SK-N-SH treated with all-trans-retinoic acid at 6 μM for 48 hours (cell line): ENCODE measurements around the gene NEU2.

Experiments
- ATAC-seq: fragments of 200-7000 bp; cut with Tn5 transposase; 3 replicates; pipeline ENCODE4 v1.9.1; 2020; ENCODE audit warnings: mild to moderate bottlenecking, moderate library complexity
- BACH2 ChIP-seq: fragments of 250-450 bp; sonication (Bioruptor Pico); IDR thresholded peaks from 2 replicates; pipeline ENCODE4 v1.9.0; 2021; ENCODE audit warnings: mild to moderate bottlenecking, borderline replicate concordance
- CREB5 ChIP-seq: fragments of 250-450 bp; sonication (Bioruptor Pico); IDR thresholded peaks from 2 replicates; pipeline ENCODE4 v1.5.1; 2020; ENCODE audit warnings: low read depth, mild to moderate bottlenecking, moderate library complexity
- CSDC2 ChIP-seq: fragments of 250-450 bp; sonication (Bioruptor Pico); IDR thresholded peaks from 2 replicates; pipeline ENCODE4 v1.5.0; 2020; ENCODE audit warnings: mild to moderate bottlenecking, moderate library complexity
- ESRRG ChIP-seq: fragments of 250-450 bp; sonication (Bioruptor Pico); IDR thresholded peaks from 2 replicates; pipeline ENCODE4 v1.6.1; 2021; ENCODE audit warnings: mild to moderate bottlenecking
- GLIS3 ChIP-seq: fragments of 250-450 bp; sonication (Bioruptor Pico); IDR thresholded peaks from 2 replicates; pipeline ENCODE4 v1.5.0; 2020; ENCODE audit warnings: mild to moderate bottlenecking, moderate library complexity
- ISL1 ChIP-seq: fragments of 250-450 bp; sonication (Bioruptor Pico); IDR thresholded peaks from 2 replicates; pipeline ENCODE4 v2.1.2; 2022; ENCODE audit warnings: mild to moderate bottlenecking, moderate library complexity
- PPARA ChIP-seq: fragments of 250-450 bp; sonication (Bioruptor Pico); IDR thresholded peaks from 2 replicates; pipeline ENCODE4 v1.5.0; 2020; ENCODE audit warnings: mild to moderate bottlenecking, borderline replicate concordance
- RARB ChIP-seq: fragments of 250-450 bp; sonication (Bioruptor Pico); IDR thresholded peaks from 2 replicates; pipeline ENCODE4 v1.8.0; 2021; ENCODE audit warnings: mild to moderate bottlenecking, moderate library complexity
- SNAI2 ChIP-seq: fragments of 250-450 bp; sonication (Bioruptor Pico); IDR thresholded peaks from 2 replicates; pipeline ENCODE4 v1.5.0; 2020; ENCODE audit warnings: mild to moderate bottlenecking, moderate library complexity
- TCF4 ChIP-seq: fragments of 250-450 bp; sonication (Bioruptor Pico); IDR thresholded peaks from 2 replicates; pipeline ENCODE4 v1.8.0; 2021; ENCODE audit warnings: mild to moderate bottlenecking, moderate library complexity, borderline replicate concordance
- TOX ChIP-seq: fragments of 250-450 bp; sonication (Bioruptor Pico); IDR thresholded peaks from 2 replicates; pipeline ENCODE4 v1.8.0; 2021; ENCODE audit warnings: mild to moderate bottlenecking, moderate library complexity, borderline replicate concordance
- ZC3H10 ChIP-seq: fragments of 250-450 bp; sonication (Bioruptor Pico); IDR thresholded peaks from 2 replicates; pipeline ENCODE4 v1.5.1; 2021; ENCODE audit warnings: mild to moderate bottlenecking, moderate library complexity
- ZFP3 ChIP-seq: fragments of 250-450 bp; sonication (Bioruptor Pico); IDR thresholded peaks from 2 replicates; pipeline ENCODE4 v1.5.0; 2020; ENCODE audit warnings: mild to moderate bottlenecking, moderate library complexity
- ZFP30 ChIP-seq: fragments of 450-650 bp; formaldehyde crosslinking; IDR thresholded peaks from 2 replicates; pipeline ENCODE4 v1.5.0; 2022; ENCODE audit warnings: mild to moderate bottlenecking, moderate library complexity
- ZNF565 ChIP-seq: fragments of 450-650 bp; formaldehyde crosslinking; conservative IDR thresholded peaks from 2 replicates; pipeline ENCODE4 v1.5.0; 2020; ENCODE audit warnings: low read depth, mild to moderate bottlenecking, moderate library complexity
- ZNF70 ChIP-seq: fragments of 450-650 bp; formaldehyde crosslinking; IDR thresholded peaks from 2 replicates; pipeline ENCODE4 v1.5.0; 2020; ENCODE audit warnings: mild to moderate bottlenecking, moderate library complexity
- ZNF8 ChIP-seq: fragments of 450-650 bp; formaldehyde crosslinking; IDR thresholded peaks from 2 replicates; pipeline ENCODE4 v1.5.0; 2020; ENCODE audit warnings: mild to moderate bottlenecking, moderate library complexity
- TF ChIP-seq, protein P1 (sequence below): fragments of 250-450 bp; sonication (Bioruptor Pico); IDR thresholded peaks from 2 replicates; pipeline ENCODE4 v1.5.0; 2020; ENCODE audit warnings: mild to moderate bottlenecking, moderate library complexity
- TF ChIP-seq, protein P2 (sequence below): fragments of 250-450 bp; sonication (Bioruptor Pico); IDR thresholded peaks from 2 replicates; pipeline ENCODE4 v1.5.1; 2021; ENCODE audit warnings: mild to moderate bottlenecking, moderate library complexity

Gene NEU2

GRCh38 chr2:233032551-233033320, at the start of gene NEU2:
TSS of gene NEU2 (plus strand) at chr2:233032672. CDS start at chr2:233032672, 0 bp downstream.
- no peak for ATAC-seq
- TF ChIP-seq ESRRG (no peak), ISL1 (CRISPR knock-in tag) (no peak), ZFP30 (CRISPR knock-in tag) (no peak), CSDC2 (CRISPR knock-in tag) (no peak), ZFP3 (CRISPR knock-in tag) (no peak), SNAI2 (CRISPR knock-in tag) (no peak), GLIS3 (CRISPR knock-in tag) (no peak), TOX (CRISPR knock-in tag) (no peak), ZC3H10 (no peak)
- TF ChIP-seq, protein P1, sequence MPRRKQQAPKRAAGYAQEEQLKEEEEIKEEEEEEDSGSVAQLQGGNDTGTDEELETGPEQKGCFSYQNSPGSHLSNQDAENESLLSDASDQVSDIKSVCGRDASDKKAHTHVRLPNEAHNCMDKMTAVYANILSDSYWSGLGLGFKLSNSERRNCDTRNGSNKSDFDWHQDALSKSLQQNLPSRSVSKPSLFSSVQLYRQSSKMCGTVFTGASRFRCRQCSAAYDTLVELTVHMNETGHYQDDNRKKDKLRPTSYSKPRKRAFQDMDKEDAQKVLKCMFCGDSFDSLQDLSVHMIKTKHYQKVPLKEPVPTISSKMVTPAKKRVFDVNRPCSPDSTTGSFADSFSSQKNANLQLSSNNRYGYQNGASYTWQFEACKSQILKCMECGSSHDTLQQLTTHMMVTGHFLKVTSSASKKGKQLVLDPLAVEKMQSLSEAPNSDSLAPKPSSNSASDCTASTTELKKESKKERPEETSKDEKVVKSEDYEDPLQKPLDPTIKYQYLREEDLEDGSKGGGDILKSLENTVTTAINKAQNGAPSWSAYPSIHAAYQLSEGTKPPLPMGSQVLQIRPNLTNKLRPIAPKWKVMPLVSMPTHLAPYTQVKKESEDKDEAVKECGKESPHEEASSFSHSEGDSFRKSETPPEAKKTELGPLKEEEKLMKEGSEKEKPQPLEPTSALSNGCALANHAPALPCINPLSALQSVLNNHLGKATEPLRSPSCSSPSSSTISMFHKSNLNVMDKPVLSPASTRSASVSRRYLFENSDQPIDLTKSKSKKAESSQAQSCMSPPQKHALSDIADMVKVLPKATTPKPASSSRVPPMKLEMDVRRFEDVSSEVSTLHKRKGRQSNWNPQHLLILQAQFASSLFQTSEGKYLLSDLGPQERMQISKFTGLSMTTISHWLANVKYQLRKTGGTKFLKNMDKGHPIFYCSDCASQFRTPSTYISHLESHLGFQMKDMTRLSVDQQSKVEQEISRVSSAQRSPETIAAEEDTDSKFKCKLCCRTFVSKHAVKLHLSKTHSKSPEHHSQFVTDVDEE (CRISPR knock-in tag), result no peak

DNA sequence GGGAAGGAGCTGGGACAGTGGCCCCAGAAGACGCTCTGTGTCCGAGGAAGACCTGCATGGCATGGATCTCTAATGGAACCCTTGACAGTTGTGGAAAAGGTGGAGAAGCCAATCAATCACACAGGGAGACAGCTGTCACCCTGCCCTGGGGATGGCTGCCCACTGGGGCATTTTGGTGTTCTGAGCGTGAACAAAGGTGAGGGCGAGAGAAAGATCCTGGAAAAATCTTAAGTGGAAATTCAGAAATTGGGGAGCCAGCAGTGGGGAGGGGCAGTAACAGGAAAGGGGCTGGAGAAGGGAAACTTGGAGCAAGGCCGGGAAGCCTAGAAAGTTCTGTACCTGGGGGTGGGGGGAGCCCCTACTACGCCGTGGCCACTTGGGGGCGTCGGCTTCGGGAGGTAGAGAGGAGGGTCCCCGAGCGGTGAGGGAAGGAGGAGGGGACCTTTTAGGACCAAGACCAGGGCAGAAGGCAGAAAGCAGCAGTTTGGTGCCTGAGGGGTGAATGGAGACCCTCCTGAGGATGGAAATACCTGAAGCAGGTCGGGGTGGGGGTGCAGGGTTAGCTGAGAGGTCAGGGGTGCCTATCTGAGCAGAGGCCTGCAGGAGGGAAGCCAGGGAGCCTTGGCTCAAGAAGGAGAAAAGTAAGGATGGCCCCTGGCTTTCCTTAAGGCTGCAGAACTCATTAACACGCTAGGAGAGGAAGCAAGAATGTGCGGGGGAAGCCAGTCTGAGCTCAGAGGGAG, 49.4 kb upstream of the NEU2 start:
- TF ChIP-seq TCF4 (CRISPR knock-in tag) (no peak), ZNF8 (CRISPR knock-in tag) (no peak), ZNF70 (CRISPR knock-in tag) (no peak), ESRRG (no peak), ZFP3 (CRISPR knock-in tag) (no peak)
- no peak for ATAC-seq

DNA sequence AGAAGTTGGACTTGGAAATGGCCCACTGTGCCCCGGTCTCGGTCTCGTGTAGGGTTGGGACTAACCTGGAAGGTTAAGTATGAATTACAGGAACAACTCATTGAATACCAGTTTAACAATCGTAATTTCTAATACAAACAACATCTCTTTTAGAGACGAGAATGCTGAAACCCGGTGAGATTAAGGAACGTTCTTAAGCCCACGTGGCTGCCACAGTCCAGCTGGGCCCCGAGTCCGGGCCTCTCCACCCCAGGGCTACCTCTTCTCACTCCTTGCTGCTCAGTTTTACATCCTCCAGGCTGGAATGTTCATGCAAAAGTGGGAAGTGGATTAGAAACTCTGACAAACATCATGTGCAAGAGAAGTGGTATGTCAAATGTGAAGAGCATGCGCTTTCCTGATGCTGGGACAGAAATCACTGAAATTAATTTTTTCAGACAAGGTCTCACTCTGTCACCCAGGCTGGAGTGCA, 48.8 kb upstream of the NEU2 start:
- no peak for TF ChIP-seq ZNF8 (CRISPR knock-in tag)
- no peak for TF ChIP-seq ZNF565
- TF ChIP-seq TOX (CRISPR knock-in tag), result no peak
- TF ChIP-seq, protein P2, sequence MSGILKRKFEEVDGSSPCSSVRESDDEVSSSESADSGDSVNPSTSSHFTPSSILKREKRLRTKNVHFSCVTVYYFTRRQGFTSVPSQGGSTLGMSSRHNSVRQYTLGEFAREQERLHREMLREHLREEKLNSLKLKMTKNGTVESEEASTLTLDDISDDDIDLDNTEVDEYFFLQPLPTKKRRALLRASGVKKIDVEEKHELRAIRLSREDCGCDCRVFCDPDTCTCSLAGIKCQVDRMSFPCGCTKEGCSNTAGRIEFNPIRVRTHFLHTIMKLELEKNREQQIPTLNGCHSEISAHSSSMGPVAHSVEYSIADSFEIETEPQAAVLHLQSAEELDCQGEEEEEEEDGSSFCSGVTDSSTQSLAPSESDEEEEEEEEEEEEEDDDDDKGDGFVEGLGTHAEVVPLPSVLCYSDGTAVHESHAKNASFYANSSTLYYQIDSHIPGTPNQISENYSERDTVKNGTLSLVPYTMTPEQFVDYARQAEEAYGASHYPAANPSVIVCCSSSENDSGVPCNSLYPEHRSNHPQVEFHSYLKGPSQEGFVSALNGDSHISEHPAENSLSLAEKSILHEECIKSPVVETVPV (CRISPR knock-in tag), result no peak
- TF ChIP-seq SNAI2 (CRISPR knock-in tag), result no peak
- no peak for TF ChIP-seq PPARA
- ATAC-seq, result no peak

DNA sequence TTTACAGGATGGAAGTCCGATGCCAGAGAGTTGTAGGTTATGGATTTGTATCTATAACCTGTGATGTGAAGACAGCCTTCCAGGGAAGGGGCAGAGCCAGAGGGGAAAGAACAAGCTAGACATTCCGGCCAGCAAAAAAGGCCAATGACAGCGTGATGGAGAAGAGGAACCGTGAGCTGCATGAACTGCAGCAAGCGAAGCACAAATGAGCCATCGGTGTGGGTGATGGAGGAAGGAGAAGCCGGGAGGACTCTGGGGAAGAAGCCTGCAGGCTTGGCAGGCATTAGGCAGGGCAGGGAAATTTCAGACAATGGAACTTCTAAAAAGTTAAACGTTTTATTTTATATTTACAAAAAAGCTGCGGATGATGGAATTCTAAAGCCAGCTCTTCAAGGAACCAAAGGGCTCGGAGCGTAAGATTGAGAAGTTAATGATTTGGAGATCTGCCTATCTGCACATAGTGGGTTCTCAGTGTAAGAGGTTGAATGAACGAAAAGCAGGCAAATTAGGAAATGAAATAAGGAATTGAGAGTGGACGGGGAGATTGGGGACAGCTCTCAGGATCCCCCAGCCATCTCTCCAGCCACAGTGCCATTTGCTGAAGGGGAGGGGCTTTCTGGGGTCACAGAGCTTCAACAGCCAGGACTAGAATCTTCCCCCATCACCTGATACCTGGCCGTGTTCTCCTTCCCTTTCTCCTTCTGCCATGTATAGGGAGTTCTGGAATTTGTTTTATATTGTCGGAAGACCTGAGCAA, 47.8 kb upstream of the NEU2 start:
- no peak for TF ChIP-seq RARB (CRISPR knock-in tag)
- no peak for TF ChIP-seq ZFP30 (CRISPR knock-in tag)
- no peak for TF ChIP-seq PPARA
- no peak for TF ChIP-seq TCF4 (CRISPR knock-in tag)
- TF ChIP-seq BACH2, result no peak
- no peak for TF ChIP-seq ZNF70 (CRISPR knock-in tag)
- TF ChIP-seq, protein P2 (CRISPR knock-in tag), result no peak
- TF ChIP-seq CSDC2 (CRISPR knock-in tag), result no peak
- TF ChIP-seq SNAI2 (CRISPR knock-in tag), result no peak
- TF ChIP-seq ZNF565, result no peak
- no peak for TF ChIP-seq CREB5 (CRISPR knock-in tag)
- no peak for TF ChIP-seq ZFP3 (CRISPR knock-in tag)
- no peak for ATAC-seq
